Trophoblast cell (in vitro differentiated cells and primary cell): ENCODE results near the gene C1QTNF8.

ENCODE experiments used
- DNase-seq, 2 donors: peaks; one replicate each; pipeline ENCODE4 v3.0.0-alpha.2; 2016
- H2AFZ ChIP-seq: 2 replicates; pipeline ENCODE4 v1.6.1; 2013; ENCODE audit warnings: low read length, moderate library complexity, mild to moderate bottlenecking; ENCODE audit not compliant: insufficient read depth, poor library complexity
- H2AK5ac ChIP-seq: 2 replicates; pipeline ENCODE4 v1.6.1; 2013; ENCODE audit warnings: mild to moderate bottlenecking, low read length
- H2BK120ac ChIP-seq: 2 replicates; pipeline ENCODE4 v1.6.1; 2013; ENCODE audit warnings: low read length, mild to moderate bottlenecking, moderate library complexity; ENCODE audit not compliant: insufficient read depth, poor library complexity
- H2BK12ac ChIP-seq: 2 replicates; pipeline ENCODE4 v1.6.1; 2013; ENCODE audit warnings: mild to moderate bottlenecking, low read length, moderate library complexity
- H2BK5ac ChIP-seq: 2 replicates; pipeline ENCODE4 v1.6.1; 2013; ENCODE audit warnings: low read length, low read depth, moderate library complexity, mild to moderate bottlenecking; ENCODE audit not compliant: poor library complexity
- H3K14ac ChIP-seq: 2 replicates; pipeline ENCODE4 v1.6.1; 2013; ENCODE audit warnings: mild to moderate bottlenecking, low read length
- H3K18ac ChIP-seq: 2 replicates; pipeline ENCODE4 v1.6.1; 2013; ENCODE audit warnings: mild to moderate bottlenecking, low read length
- H3K23ac ChIP-seq: 2 replicates; pipeline ENCODE4 v1.6.1; 2013; ENCODE audit warnings: low read length
- H3K27ac ChIP-seq: 2 replicates; pipeline ENCODE4 v1.5.1; 2013; ENCODE audit warnings: low read depth, mild to moderate bottlenecking, inconsistent platforms, low read length, moderate library complexity
- H3K27me3 ChIP-seq: 2 replicates; pipeline ENCODE4 v1.6.1; 2013; ENCODE audit warnings: inconsistent platforms, mild to moderate bottlenecking, low read length, moderate library complexity; ENCODE audit not compliant: insufficient read depth
- H3K36me3 ChIP-seq, 2 experiments: 1 replicate in 1 of 2; 2 replicates in 1 of 2; pipeline ENCODE4 v1.6.1; 2013; ENCODE audit warnings: low read length in 2 of 2, mild to moderate bottlenecking in 2 of 2, moderate library complexity in 1 of 2; ENCODE audit not compliant: insufficient read depth in 2 of 2, control insufficient read depth in 1 of 2
- H3K4ac ChIP-seq: 2 replicates; pipeline ENCODE4 v1.6.1; 2013; ENCODE audit warnings: low read depth, mild to moderate bottlenecking, low read length, moderate library complexity
- H3K4me1 ChIP-seq, 2 experiments: 1 replicate in 1 of 2; 2 replicates in 1 of 2; pipeline ENCODE4 v1.6.1; 2013; ENCODE audit warnings: low read length in 2 of 2, mild to moderate bottlenecking in 2 of 2, moderate library complexity in 1 of 2; ENCODE audit not compliant: insufficient read depth in 2 of 2, control insufficient read depth in 1 of 2
- H3K4me2 ChIP-seq: 2 replicates; pipeline ENCODE4 v1.6.1; 2013; ENCODE audit warnings: inconsistent platforms, mild to moderate bottlenecking, low read length, moderate library complexity
- H3K4me3 ChIP-seq: 2 replicates; pipeline ENCODE4 v1.5.1; 2013; ENCODE audit warnings: mild to moderate bottlenecking, low read depth, low read length, inconsistent platforms
- H3K79me1 ChIP-seq: one replicate; pipeline ENCODE4 v1.6.1; 2013; ENCODE audit warnings: low read length
- H3K79me2 ChIP-seq: 2 replicates; pipeline ENCODE4 v1.6.1; 2013; ENCODE audit warnings: low read length, mild to moderate bottlenecking; ENCODE audit not compliant: control insufficient read depth, insufficient read depth, poor library complexity
- H3K9ac ChIP-seq: 2 replicates; pipeline ENCODE4 v1.6.1; 2013; ENCODE audit warnings: mild to moderate bottlenecking, low read length
- H3K9me3 ChIP-seq: 2 replicates; pipeline ENCODE4 v1.6.1; 2013; ENCODE audit warnings: low read depth, mild to moderate bottlenecking, control low read depth, inconsistent platforms, low read length; ENCODE audit not compliant: insufficient read depth
- H4K12ac ChIP-seq: 2 replicates; pipeline ENCODE4 v1.6.1; 2013; ENCODE audit warnings: low read depth, mild to moderate bottlenecking, low read length, moderate library complexity
- H4K8ac ChIP-seq: 2 replicates; pipeline ENCODE4 v1.6.1; 2013; ENCODE audit warnings: low read depth, mild to moderate bottlenecking, low read length, moderate library complexity
- H4K91ac ChIP-seq: one replicate; pipeline ENCODE4 v1.6.1; 2013; ENCODE audit warnings: low read depth, mild to moderate bottlenecking, low read length, moderate library complexity
- WGBS: extraction: QIAGEN DNeasy Blood & Tissue Kit; methylation state at CpG from one replicate; pipeline ENCODE4 v1.1.7; 2013; ENCODE audit warnings: missing lambda C conversion rate; ENCODE audit not compliant: insufficient read length, insufficient coverage; ENCODE audit errors: extremely low coverage; 5-methylcytosine and 5-hydroxymethylcytosine counted together

The C1QTNF8 gene

DNA sequence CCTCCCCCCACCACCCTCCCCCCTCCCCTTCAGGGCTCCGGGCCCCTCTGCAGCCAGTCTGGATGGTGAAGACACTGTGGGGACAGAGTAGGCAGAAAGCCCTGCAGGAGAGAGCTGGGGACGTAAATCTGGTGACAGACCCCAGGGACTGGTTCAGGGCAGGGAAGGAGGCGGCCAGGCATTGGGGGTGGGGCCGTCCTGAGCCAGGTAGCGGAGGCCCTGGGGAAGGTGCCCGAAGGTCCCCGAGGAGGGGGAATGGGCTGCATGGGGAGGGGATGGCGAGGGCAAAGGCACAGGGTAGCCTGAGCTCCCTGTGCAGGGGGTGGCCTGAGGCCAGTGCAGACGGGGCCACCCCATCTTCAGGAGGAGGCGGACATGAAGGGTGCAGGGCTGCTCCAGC, 30.5 kb upstream of the C1QTNF8 start:
- Histone ChIP-seq H4K12ac (no peak overlapping the region), H3K9me3 (peaks cover 3% of the 10 kb centered on the region), H3K4me3 (no peak overlapping the region), H3K4me2 (no peak overlapping the region), H4K91ac (no peak overlapping the region), H3K23ac (no peak overlapping the region), H3K27ac (no peak overlapping the region), H2BK12ac (no peak overlapping the region), H3K4ac (no peak overlapping the region), H4K8ac (no peak overlapping the region), H2BK120ac (no peak overlapping the region), H3K79me1 (no peaks in the 10 kb centered on the region), H3K9ac (no peak overlapping the region), H2BK5ac (no peak overlapping the region), H3K18ac (no peak overlapping the region), H2AK5ac (no peak overlapping the region), H3K14ac (no peak overlapping the region), H3K79me2 (no peaks in the 10 kb centered on the region), H3K36me3 (no peaks in the 10 kb centered on the region), H3K27me3 (no peaks in the 10 kb centered on the region), H3K4me1 (no peaks in the 10 kb centered on the region), H2AFZ (no peak overlapping the region)
- no CpG with 5 or more reads among the region's 10 CpGs for WGBS
- DNase-seq, result no peak

GRCh38 chr16:1126044-1126443, 30.0 kb upstream of the C1QTNF8 start:
- no CpG with 5 or more reads among the region's 17 CpGs for WGBS
- peaks cover 3% of the 10 kb centered on the region for H3K9me3 ChIP-seq
- H3K4me1 ChIP-seq, result no peaks in the 10 kb centered on the region
- H4K91ac ChIP-seq, result no peak overlapping the region
- H3K18ac ChIP-seq, result no peak overlapping the region
- no peak overlapping the region for H3K23ac ChIP-seq
- H3K9ac ChIP-seq, result no peak overlapping the region
- no peak overlapping the region for H3K4me2 ChIP-seq
- no peaks in the 10 kb centered on the region for H3K27me3 ChIP-seq
- no peak overlapping the region for H2BK12ac ChIP-seq
- H2AK5ac ChIP-seq, result no peak overlapping the region
- H3K27ac ChIP-seq, result no peak overlapping the region
- no peak overlapping the region for H2BK120ac ChIP-seq
- H4K8ac ChIP-seq, result no peak overlapping the region
- H3K14ac ChIP-seq, result no peak overlapping the region
- no peak overlapping the region for H3K4me3 ChIP-seq
- no peak for DNase-seq
- no peak overlapping the region for H2AFZ ChIP-seq
- H3K79me1 ChIP-seq, result no peaks in the 10 kb centered on the region
- no peaks in the 10 kb centered on the region for H3K36me3 ChIP-seq
- H3K79me2 ChIP-seq, result no peaks in the 10 kb centered on the region
- no peak overlapping the region for H3K4ac ChIP-seq
- no peak overlapping the region for H2BK5ac ChIP-seq
- no peak overlapping the region for H4K12ac ChIP-seq

GRCh38 chr16:1125471-1125870, 29.4 kb upstream of the C1QTNF8 start:
- Histone ChIP-seq H3K36me3 (no peaks in the 10 kb centered on the region), H2BK12ac (no peak overlapping the region), H3K9me3 (peaks cover 3% of the 10 kb centered on the region), H3K27me3 (no peaks in the 10 kb centered on the region), H4K8ac (no peak overlapping the region), H3K9ac (no peak overlapping the region), H3K4me2 (no peak overlapping the region), H3K18ac (no peak overlapping the region), H2BK120ac (no peak overlapping the region), H3K4me1 (no peaks in the 10 kb centered on the region), H3K14ac (no peak overlapping the region), H4K12ac (no peak overlapping the region), H4K91ac (no peak overlapping the region), H3K23ac (no peak overlapping the region), H3K79me2 (no peaks in the 10 kb centered on the region), H3K27ac (no peak overlapping the region), H3K4me3 (no peak overlapping the region), H3K4ac (no peak overlapping the region), H2BK5ac (no peak overlapping the region), H3K79me1 (no peaks in the 10 kb centered on the region), H2AFZ (no peak overlapping the region), H2AK5ac (no peak overlapping the region)
- no CpG with 5 or more reads among the region's 18 CpGs for WGBS
- no peak for DNase-seq

GRCh38 chr16:1124795-1125194, 28.8 kb upstream of the C1QTNF8 start:
- Histone ChIP-seq H3K27me3 (no peaks in the 10 kb centered on the region), H3K79me2 (no peaks in the 10 kb centered on the region), H3K36me3 (no peaks in the 10 kb centered on the region), H4K8ac (no peak overlapping the region), H3K27ac (no peak overlapping the region), H3K18ac (no peak overlapping the region), H2BK12ac (no peak overlapping the region), H3K9ac (no peak overlapping the region), H3K4me2 (no peak overlapping the region), H3K9me3 (peaks cover 3% of the 10 kb centered on the region), H2AFZ (no peak overlapping the region), H4K12ac (no peak overlapping the region), H3K4me1 (no peaks in the 10 kb centered on the region), H3K4me3 (no peak overlapping the region), H2BK120ac (no peak overlapping the region), H3K14ac (no peak overlapping the region), H3K4ac (no peak overlapping the region), H3K23ac (no peak overlapping the region), H2AK5ac (no peak overlapping the region), H4K91ac (no peak overlapping the region), H2BK5ac (no peak overlapping the region), H3K79me1 (no peaks in the 10 kb centered on the region)
- no peak for DNase-seq
- WGBS, result no CpG with 5 or more reads among the region's 11 CpGs
